Retinal pigment epithelial cell (primary cell): ENCODE measurements around the gene RPEL1.
"Not testable (repeated sequence)": the region's sequence is repeated elsewhere in the genome, so short reads cannot be mapped to it uniquely, and the experiment has no call there.

ENCODE experiments used
- DNase-seq: peaks from one replicate; pipeline ENCODE4 v3.0.0-alpha.2; 2010; ENCODE audit warnings: low read depth
- H3K4me3 ChIP-seq: 2 replicates; pipeline ENCODE4 v1.5.1; 2011; ENCODE audit warnings: mild to moderate bottlenecking, low read length, control low read depth, moderate library complexity
- TF ChIP-seq, protein P1 (sequence below): conservative IDR thresholded peaks from 2 replicates; pipeline ENCODE4 v1.5.1; 2011; ENCODE audit warnings: low read depth, low read length, control low read depth, inconsistent platforms

Gene RPEL1

DNA sequence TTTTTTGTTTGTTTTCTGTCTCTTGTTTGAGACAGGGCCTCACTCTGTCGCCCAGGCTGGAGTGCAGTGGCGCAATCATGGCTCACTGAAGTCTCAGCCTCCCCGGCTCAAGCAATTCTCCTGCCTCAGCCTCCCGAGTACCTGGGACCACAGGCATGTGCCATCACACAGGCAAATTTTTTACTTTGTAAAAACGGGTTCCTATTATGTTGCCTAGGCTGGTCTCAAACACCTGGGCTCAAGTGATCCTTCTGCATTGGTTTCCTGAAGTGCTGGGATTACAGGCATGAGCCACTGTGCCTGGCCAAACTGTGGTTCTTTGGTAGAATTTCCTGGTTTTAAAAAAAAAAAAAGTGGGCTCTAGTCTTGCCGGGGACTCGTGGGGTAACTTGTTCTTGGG, at the start of gene RPEL1:
Gene RPEL1, plus strand, starts transcription at position 301 of the 400 bp plus-strand sequence. CDS start 110 bp downstream, outside the sequence.
- not testable (repeated sequence) for H3K4me3 ChIP-seq

DNA sequence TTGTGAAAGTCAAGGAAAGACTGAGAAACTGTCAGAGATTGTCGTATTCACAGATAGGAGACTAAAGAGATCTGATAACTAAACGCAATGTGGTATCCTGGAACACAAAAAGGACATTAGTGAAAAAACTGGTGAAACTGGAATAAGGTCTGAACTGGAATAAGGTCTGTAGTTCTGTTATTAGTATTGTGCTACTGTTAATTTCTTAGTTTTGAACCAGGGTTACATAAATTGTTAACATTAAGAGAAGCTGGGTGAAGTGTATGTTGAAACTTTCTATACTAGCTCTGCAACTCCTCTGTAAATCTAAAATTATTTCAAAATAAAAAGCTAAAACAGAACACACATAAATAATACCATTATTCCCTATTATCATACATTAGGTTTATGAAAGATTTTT, 49.2 kb upstream of the RPEL1 start:
- no peak for DNase-seq
- no peak overlapping the region for H3K4me3 ChIP-seq
- TF ChIP-seq, protein P1, sequence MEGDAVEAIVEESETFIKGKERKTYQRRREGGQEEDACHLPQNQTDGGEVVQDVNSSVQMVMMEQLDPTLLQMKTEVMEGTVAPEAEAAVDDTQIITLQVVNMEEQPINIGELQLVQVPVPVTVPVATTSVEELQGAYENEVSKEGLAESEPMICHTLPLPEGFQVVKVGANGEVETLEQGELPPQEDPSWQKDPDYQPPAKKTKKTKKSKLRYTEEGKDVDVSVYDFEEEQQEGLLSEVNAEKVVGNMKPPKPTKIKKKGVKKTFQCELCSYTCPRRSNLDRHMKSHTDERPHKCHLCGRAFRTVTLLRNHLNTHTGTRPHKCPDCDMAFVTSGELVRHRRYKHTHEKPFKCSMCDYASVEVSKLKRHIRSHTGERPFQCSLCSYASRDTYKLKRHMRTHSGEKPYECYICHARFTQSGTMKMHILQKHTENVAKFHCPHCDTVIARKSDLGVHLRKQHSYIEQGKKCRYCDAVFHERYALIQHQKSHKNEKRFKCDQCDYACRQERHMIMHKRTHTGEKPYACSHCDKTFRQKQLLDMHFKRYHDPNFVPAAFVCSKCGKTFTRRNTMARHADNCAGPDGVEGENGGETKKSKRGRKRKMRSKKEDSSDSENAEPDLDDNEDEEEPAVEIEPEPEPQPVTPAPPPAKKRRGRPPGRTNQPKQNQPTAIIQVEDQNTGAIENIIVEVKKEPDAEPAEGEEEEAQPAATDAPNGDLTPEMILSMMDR: no peak

More for the DNA sequence above, at the start of gene RPEL1:
- DNase-seq: not testable (repeated sequence)

DNA sequence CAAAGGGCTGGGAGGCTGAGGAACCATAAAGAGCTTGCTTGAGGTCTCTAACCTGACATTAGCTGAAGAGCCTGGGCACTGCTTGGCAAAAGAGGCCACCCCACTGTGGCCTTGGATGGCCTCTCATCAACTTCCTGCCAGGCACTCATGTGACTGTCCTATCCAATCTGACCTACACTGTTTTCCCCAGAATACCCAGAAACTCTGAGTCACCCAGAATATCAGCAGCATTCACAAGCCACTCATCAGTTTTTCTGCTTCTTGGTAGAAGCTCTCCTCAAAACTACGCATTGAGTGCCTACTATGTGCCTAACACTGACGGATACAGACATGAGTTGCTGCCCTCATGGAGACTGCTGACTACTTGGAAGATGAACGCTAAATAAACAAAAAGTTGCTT, 48.5 kb upstream of the RPEL1 start:
- H3K4me3 ChIP-seq: no peak overlapping the region
- TF ChIP-seq, protein P1: no peak
- DNase-seq: peak; percentile 35

DNA sequence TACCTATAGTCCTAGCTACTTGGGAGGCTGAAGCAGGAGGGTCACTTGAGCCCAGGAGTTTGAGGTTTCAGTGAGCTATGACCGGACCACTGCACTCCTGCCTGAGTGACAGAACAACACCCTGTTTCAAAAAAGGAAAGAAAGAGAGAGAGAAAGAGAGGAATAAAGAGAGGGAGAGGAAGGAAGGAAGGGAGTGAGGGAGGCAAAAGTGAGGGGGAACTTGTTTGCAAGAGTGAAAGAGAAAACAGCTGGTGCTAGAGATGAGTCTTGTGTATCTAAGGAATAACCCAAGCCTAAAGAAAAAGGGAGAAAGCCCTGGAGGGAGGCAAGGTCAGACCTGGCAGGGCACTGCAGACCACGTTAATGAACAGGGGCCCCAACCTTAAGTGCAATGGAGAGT, 47.8 kb upstream of the RPEL1 start:
- no peak for DNase-seq
- H3K4me3 ChIP-seq: no peak overlapping the region
- TF ChIP-seq, protein P1: no peak

DNA sequence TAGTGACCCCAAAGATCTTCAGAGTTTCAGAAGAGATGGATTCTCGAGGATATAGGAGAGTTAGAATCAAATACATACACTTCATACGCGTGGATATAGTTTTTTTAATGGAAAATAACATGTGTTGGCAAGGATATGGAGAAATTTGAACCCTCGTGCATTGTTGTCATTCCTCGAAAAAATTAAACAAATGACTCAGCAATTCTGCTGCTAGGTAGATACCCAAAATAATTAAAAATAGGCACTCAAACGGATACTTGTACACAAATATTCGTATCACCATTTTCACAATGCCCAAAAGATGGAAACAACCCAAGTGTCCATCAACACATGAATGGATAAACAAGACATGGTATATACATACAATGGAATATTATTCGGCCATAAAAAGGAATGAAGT, 47.0 kb upstream of the RPEL1 start:
- TF ChIP-seq, protein P1: no peak
- no peak for DNase-seq
- H3K4me3 ChIP-seq: no peak overlapping the region

DNA sequence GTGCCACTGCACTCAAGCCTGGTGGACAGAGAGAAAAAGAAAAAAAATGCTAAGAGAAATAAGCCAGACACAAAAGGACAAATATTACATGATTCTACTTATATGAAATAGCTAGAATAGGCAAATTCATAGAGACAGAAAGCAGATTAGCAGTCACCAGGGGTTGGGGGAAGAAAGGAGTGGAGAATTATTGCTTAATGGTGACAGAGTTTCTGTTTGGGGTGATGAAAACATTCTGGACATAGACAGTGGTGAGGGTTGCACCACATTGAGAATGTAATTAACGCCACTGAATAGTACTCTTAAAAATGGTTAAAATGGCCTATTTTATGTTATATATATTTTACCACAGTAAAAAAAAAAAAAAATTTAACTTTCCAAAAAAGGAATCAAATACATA, 46.2 kb upstream of the RPEL1 start:
- TF ChIP-seq, protein P1: no peak
- DNase-seq: no peak
- H3K4me3 ChIP-seq: no peak overlapping the region

DNA sequence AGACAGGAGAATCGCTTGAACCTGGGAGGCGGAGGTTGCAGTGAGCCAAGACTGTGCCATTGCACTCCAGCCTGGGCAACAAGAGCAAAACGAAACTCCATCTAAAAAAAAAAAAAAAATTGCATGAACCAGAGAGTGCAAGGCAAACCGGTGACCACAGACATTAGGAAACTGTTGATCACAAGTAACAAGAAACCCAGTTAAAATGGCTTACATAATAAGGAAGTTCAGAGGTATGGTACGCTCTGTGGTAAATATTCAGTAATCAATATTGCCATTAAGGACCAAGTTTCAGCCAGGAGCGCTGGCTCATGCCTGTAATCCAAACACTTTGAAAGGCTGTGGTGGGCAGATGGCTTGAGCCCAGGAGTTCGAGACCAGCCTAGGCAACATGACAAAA, 43.4 kb upstream of the RPEL1 start:
- TF ChIP-seq, protein P1: no peak
- H3K4me3 ChIP-seq: no peak overlapping the region
- no peak for DNase-seq

DNA sequence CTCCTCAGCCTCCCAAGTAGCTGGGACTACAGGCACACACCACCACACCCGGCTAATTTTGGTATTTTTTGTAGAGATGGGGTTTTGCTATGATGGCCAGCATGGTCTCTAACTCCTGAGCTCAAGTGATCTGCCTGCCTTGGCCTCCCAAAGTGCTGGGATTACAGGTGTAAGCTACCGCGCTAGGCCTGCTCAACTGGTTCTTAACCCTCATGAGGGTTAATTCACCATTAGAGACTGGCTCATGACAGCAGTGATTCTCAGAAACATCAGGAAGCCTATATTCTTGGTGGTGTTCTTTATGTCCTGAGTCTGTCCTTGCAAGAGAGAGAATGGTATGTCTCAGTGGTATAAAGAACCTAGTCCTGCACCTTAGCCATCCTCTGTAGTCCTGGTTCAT, 42.2 kb upstream of the RPEL1 start:
- H3K4me3 ChIP-seq: no peak overlapping the region
- DNase-seq: no peak
- TF ChIP-seq, protein P1: no peak
